ENCODE measurements around the gene MDM1. TPM values are rescaled to one million over a fixed set of nuclear protein-coding genes. Genes with fewer than 3 reads are reported as not detected.

MDM1 gene
- total RNA-seq, 3 donors from 2014 or later (not counting 1 experiment from before 2014, with no cell fraction given), result 21.3 to 36.2 (median 26.5) TPM

GRCh38 chr12:68321140-68321539 lies 11.0 kb downstream of the MDM1 start:
- no peak overlapping the region for H3K4me3 Mint-ChIP-seq
- H3K27ac ChIP-seq (ENCODE audit: low read length), result no peak overlapping the region
- 43% methylated on average over 1 of the region's 2 CpGs for WGBS (ENCODE audit: insufficient coverage)

GRCh38 chr12:68319988-68320623 lies 12.1 kb downstream of the MDM1 start:
- no peak for DNase-seq
- H3K4me3 ChIP-seq (ENCODE audit: low read length), result no peak overlapping the region
- H3K4me1 ChIP-seq (ENCODE audit: control insufficient read depth, insufficient read depth, low read length), result no peaks in the 10 kb centered on the region
- H3K4me3 Mint-ChIP-seq, result no peak overlapping the region
- H3K27me3 Mint-ChIP-seq (ENCODE audit: low read depth in 2 of 2), result no peaks in the 10 kb centered on the region
- H3K36me3 ChIP-seq (ENCODE audit: control insufficient read depth, insufficient read depth, low read length), result peaks cover 10% of the 10 kb centered on the region
- intact Hi-C loops (cut with micrococcal nuclease), result loop anchor here (10.0 kb wide), 1 partner anchor 965 kb away; no protein-coding TSS in a partner anchor
- WGBS (ENCODE audit: insufficient coverage), result 92% methylated on average over 9 of the region's 11 CpGs
- H3K9me3 Mint-ChIP-seq, result no peaks in the 10 kb centered on the region
- no peak overlapping the region for H3K27ac ChIP-seq (ENCODE audit: low read length)
- TF ChIP-seq, protein P1, sequence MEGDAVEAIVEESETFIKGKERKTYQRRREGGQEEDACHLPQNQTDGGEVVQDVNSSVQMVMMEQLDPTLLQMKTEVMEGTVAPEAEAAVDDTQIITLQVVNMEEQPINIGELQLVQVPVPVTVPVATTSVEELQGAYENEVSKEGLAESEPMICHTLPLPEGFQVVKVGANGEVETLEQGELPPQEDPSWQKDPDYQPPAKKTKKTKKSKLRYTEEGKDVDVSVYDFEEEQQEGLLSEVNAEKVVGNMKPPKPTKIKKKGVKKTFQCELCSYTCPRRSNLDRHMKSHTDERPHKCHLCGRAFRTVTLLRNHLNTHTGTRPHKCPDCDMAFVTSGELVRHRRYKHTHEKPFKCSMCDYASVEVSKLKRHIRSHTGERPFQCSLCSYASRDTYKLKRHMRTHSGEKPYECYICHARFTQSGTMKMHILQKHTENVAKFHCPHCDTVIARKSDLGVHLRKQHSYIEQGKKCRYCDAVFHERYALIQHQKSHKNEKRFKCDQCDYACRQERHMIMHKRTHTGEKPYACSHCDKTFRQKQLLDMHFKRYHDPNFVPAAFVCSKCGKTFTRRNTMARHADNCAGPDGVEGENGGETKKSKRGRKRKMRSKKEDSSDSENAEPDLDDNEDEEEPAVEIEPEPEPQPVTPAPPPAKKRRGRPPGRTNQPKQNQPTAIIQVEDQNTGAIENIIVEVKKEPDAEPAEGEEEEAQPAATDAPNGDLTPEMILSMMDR (IDR thresholded peaks at IDR 0.05), result no peak
- no peak overlapping the region for H3K27ac Mint-ChIP-seq
- H3K27me3 ChIP-seq (ENCODE audit: control insufficient read depth, insufficient read depth, low read length), result no peaks in the 10 kb centered on the region
- H3K36me3 Mint-ChIP-seq, result peaks cover 10% of the 10 kb centered on the region
- H3K4me1 Mint-ChIP-seq, result no peaks in the 10 kb centered on the region
- H3K9me3 ChIP-seq (ENCODE audit: control insufficient read depth, insufficient read depth, low read length), result no peaks in the 10 kb centered on the region
- ATAC-seq, result no peak

More at GRCh38 chr12:68321140-68321539, 11.0 kb downstream of the MDM1 start:
- intact Hi-C loops (cut with micrococcal nuclease), result no loop called here
- TF ChIP-seq, protein P1 (IDR thresholded peaks at IDR 0.05), result no peak
- no peaks in the 10 kb centered on the region for H3K4me1 Mint-ChIP-seq
- Histone ChIP-seq H3K4me1 (ENCODE audit: control insufficient read depth, insufficient read depth, low read length) (no peaks in the 10 kb centered on the region), H3K27me3 (ENCODE audit: control insufficient read depth, insufficient read depth, low read length) (no peaks in the 10 kb centered on the region), H3K4me3 (ENCODE audit: low read length) (no peak overlapping the region), H3K36me3 (ENCODE audit: control insufficient read depth, insufficient read depth, low read length) (peaks cover 11% of the 10 kb centered on the region), H3K9me3 (ENCODE audit: control insufficient read depth, insufficient read depth, low read length) (no peaks in the 10 kb centered on the region)
- no peaks in the 10 kb centered on the region for H3K27me3 Mint-ChIP-seq (ENCODE audit: low read depth in 2 of 2)
- DNase-seq, result no peak
- H3K36me3 Mint-ChIP-seq, result peaks cover 10% of the 10 kb centered on the region
- no peak for ATAC-seq
- H3K27ac Mint-ChIP-seq, result no peak overlapping the region
- no peaks in the 10 kb centered on the region for H3K9me3 Mint-ChIP-seq

DNA sequence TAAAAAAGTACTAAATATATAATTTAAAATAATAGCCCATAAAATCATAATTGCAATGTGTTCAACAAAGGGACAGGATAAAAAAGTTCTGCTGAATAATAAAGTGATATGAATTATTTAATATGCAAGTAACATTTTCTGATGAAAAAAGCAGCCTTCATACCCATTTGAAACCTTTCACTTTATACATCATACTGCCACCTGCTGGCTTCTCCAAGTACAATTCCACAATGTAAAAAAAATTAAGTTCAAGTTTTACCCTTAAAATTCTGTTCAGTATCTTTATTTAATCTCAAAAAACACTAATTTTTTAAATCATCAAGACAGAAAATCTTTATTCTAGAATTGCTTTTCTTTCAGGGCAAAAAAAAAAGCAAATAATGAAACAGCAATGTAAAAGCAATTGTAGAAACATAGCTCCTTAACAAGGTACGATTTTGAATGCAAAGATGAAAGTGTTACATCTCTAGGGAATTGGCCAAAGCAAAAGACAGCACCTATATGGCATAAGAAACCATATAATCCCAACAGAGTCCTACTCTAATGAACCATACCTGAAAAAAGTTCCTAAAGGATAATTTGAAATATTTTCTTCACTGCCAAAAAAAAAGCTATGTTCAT lies 15.0 kb downstream of the MDM1 start:
- ATAC-seq (peak in 1 of 3 donors; percentile 41), DNase-seq (peak in 1 of 2 donors; percentile 81)
- no peaks in the 10 kb centered on the region for H3K9me3 Mint-ChIP-seq
- no peaks in the 10 kb centered on the region for H3K4me1 Mint-ChIP-seq
- no peaks in the 10 kb centered on the region for H3K27me3 Mint-ChIP-seq (ENCODE audit: low read depth in 2 of 2)
- H3K36me3 Mint-ChIP-seq, result peaks cover 15% of the 10 kb centered on the region
- peaks cover 26% of the 10 kb centered on the region for H3K36me3 ChIP-seq (ENCODE audit: control insufficient read depth, insufficient read depth, low read length)
- H3K27ac Mint-ChIP-seq, result no peak overlapping the region
- WGBS (ENCODE audit: insufficient coverage), result 100% methylated on average over 1 of the region's 1 CpG
- H3K27me3 ChIP-seq (ENCODE audit: control insufficient read depth, insufficient read depth, low read length), result no peaks in the 10 kb centered on the region
- no peaks in the 10 kb centered on the region for H3K4me1 ChIP-seq (ENCODE audit: control insufficient read depth, insufficient read depth, low read length)
- TF ChIP-seq, protein P1 (IDR thresholded peaks at IDR 0.05), result peak; percentile 87
- intact Hi-C loops (cut with micrococcal nuclease), result loop anchor here (1.0 to 10.0 kb wide), 4 partner anchors 94 to 962 kb away; no protein-coding TSS in a partner anchor
- no peak overlapping the region for H3K4me3 ChIP-seq (ENCODE audit: low read length)
- no peak overlapping the region for H3K4me3 Mint-ChIP-seq
- no peak overlapping the region for H3K27ac ChIP-seq (ENCODE audit: low read length)
- no peaks in the 10 kb centered on the region for H3K9me3 ChIP-seq (ENCODE audit: control insufficient read depth, insufficient read depth, low read length)

All from natural killer cell (primary cell).